HUES64 (cell line): ENCODE results near the gene KIF2A.

Source experiments
- H3K27ac ChIP-seq: 2 replicates; pipeline ENCODE4 v1.7.0; 2013; ENCODE audit warnings: low read depth, low read length, inconsistent platforms
- H3K27me3 ChIP-seq: 2 replicates; pipeline ENCODE4 v1.6.1; 2013; ENCODE audit warnings: mild to moderate bottlenecking, low read length; ENCODE audit not compliant: insufficient read depth
- H3K36me3 ChIP-seq: 2 replicates; pipeline ENCODE4 v1.6.1; 2013; ENCODE audit warnings: mild to moderate bottlenecking, low read length; ENCODE audit not compliant: insufficient read depth
- H3K4me1 ChIP-seq: 2 replicates; pipeline ENCODE4 v1.6.1; 2013; ENCODE audit warnings: mild to moderate bottlenecking, low read length, moderate library complexity; ENCODE audit not compliant: insufficient read depth
- H3K4me3 ChIP-seq: 2 replicates; pipeline ENCODE4 v1.5.1; 2013; ENCODE audit warnings: mild to moderate bottlenecking, low read length, moderate library complexity
- H3K9ac ChIP-seq: 2 replicates; pipeline ENCODE4 v1.6.1; 2013; ENCODE audit warnings: mild to moderate bottlenecking, low read depth, low read length
- H3K9me3 ChIP-seq: 2 replicates; pipeline ENCODE4 v1.6.1; 2013; ENCODE audit warnings: low read depth, low read length; ENCODE audit not compliant: insufficient read depth
- WGBS: fragments of 150-250, 120-280 bp; methylation state at CpG from one replicate; pipeline ENCODE4 v1.1.7; 2013; ENCODE audit warnings: missing lambda C conversion rate; 5-methylcytosine and 5-hydroxymethylcytosine counted together

Gene KIF2A

DNA sequence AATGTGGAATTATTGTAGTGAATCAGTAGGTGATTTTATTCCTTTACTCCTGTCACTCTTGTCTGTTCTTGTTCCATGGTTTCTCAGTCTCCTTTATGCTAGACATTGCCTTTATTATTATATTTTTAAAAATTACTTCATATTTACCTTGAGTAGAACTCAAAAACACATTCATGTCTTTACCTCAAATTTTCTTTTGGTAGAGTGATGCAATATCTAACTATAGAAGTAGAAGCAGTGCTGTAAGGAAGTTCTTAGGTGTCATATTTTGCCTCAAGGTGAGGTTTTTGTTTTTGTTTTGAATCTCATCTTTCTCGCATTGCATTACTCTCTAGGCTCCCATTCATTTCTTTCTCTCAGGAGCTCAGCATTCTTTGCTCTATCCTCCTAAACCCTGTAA, 118.8 kb downstream of the KIF2A start:
- Histone ChIP-seq H3K9ac (no peak overlapping the region), H3K4me3 (no peak overlapping the region), H3K9me3 (no peaks in the 10 kb centered on the region), H3K27ac (no peak overlapping the region), H3K4me1 (no peaks in the 10 kb centered on the region), H3K36me3 (no peaks in the 10 kb centered on the region; the same call in 1 of the 2 replicates), H3K27me3 (no peaks in the 10 kb centered on the region)
- WGBS, result 100% methylated on average over 1 of the region's 1 CpG

DNA sequence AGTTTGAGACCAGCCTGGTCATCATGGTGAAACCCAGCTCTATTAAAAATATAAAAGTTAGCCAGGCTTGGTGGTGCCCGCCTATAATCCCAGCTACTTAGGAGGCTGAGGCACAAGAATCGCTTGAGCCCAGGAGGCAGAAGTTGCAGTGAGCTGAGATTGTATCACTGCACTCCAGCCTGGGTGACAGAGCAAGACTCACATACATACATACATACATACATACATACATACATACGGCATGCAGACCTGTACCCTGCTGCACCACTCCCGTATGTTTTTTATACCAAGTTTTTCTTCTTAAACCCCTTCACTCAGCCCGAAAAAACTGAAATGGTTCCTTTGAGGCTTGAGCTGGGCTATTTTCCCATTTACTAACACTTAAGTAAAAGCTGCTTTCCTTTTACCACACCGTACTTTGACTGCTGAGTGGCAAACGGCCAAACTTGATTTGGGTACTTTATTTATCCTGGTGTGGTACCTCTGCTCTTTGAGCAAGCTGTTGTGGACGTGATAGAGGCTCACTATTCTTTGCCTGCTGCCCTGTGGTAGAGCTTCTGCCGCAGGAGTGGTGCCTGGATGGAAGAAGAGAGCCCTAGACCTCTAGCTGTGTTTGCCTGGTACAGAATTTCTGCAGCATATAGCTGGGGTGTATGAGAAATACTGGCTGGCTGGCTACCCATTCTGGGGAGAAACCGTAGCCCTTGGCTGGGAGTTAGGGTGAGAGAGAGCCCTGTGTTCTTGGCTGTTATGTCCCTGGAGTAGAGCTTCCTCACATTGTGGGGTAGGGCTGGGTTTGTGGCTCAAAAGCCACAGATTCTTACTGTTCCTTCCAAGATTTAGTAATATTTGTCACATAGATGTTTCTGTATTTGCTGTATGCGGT, 126.0 kb downstream of the KIF2A start:
- 94% methylated on average over 10 of the region's 11 CpGs for WGBS
- no peak overlapping the region for H3K9ac ChIP-seq
- no peak overlapping the region for H3K4me3 ChIP-seq
- H3K4me1 ChIP-seq, result no peaks in the 10 kb centered on the region
- H3K9me3 ChIP-seq, result no peaks in the 10 kb centered on the region
- no peaks in the 10 kb centered on the region; the same call in 1 of the 2 replicates for H3K36me3 ChIP-seq
- no peaks in the 10 kb centered on the region for H3K27me3 ChIP-seq
- H3K27ac ChIP-seq, result no peak overlapping the region

DNA sequence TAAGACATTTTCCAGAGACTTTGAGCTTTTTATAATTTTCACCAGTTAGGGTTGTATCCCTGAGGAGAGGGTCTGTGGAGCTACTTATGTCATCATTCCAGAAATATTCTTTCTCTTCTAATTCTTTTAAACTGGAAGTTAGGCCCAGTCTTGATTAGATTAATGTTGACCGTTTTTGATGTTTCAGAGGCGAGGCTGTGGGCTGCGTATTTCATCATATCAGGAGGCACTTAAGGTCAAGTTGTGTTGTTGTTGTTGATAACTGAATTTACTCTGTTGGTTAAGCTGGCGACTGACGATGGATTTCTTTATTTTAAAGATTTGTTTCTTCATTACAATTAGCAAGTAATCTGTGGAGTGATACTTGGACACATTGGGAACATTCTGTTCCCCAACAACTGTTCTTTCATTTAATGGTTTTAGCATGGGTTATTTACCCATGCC, 126.6 kb downstream of the KIF2A start:
- no peak overlapping the region for H3K4me3 ChIP-seq
- H3K36me3 ChIP-seq, result peaks cover 7% of the 10 kb centered on the region
- no peaks in the 10 kb centered on the region for H3K27me3 ChIP-seq
- H3K9ac ChIP-seq, result no peak overlapping the region
- H3K4me1 ChIP-seq, result no peaks in the 10 kb centered on the region
- WGBS, result 96% methylated on average over 3 of the region's 5 CpGs
- no peak overlapping the region for H3K27ac ChIP-seq
- no peaks in the 10 kb centered on the region for H3K9me3 ChIP-seq
